GM18499 (cell line): ENCODE data around the gene GPC5.
"Not testable (repeated sequence)": the region's sequence is repeated elsewhere in the genome, so short reads cannot be mapped to it uniquely, and the experiment has no call there.

Experiments used
- ATAC-seq: cut with Tn5 transposase; IDR thresholded peaks from one replicate; pipeline ENCODE4 v1.9.1; 2021; ENCODE audit warnings: moderate number of reproducible peaks; ENCODE audit not compliant: insufficient read depth, unreplicated experiment

GPC5 gene

GRCh38 chr13:91398413-91399188, at the start of gene GPC5:
Gene GPC5, plus strand, starts transcription at chr13:91398621.
- ATAC-seq: peak; percentile 94

GRCh38 chr13:91348906-91349435, 49.5 kb upstream of the GPC5 start:
- ATAC-seq: peak; percentile 35

GRCh38 chr13:91349992-91350911, 48.2 kb upstream of the GPC5 start:
- no peak for ATAC-seq

- ATAC-seq: no peak
Measured at GRCh38 chr13:91351123-91351522, 47.3 kb upstream of the GPC5 start.

- ATAC-seq: no peak
Measured at GRCh38 chr13:91351980-91352379, 46.4 kb upstream of the GPC5 start.

GRCh38 chr13:91352891-91353290, 45.5 kb upstream of the GPC5 start:
- not testable (repeated sequence) for ATAC-seq

- ATAC-seq: no peak
Measured at GRCh38 chr13:91353494-91353893, 44.9 kb upstream of the GPC5 start.

- ATAC-seq: no peak
Measured at GRCh38 chr13:91355099-91355825, 43.2 kb upstream of the GPC5 start.

GRCh38 chr13:91355826-91356710, 42.4 kb upstream of the GPC5 start:
- no peak for ATAC-seq

- ATAC-seq: no peak
Measured at GRCh38 chr13:91356919-91357612, 41.4 kb upstream of the GPC5 start.

GRCh38 chr13:91357613-91358386, 40.6 kb upstream of the GPC5 start:
- no peak for ATAC-seq

GRCh38 chr13:91358387-91358782, 40.0 kb upstream of the GPC5 start:
- no peak for ATAC-seq

GRCh38 chr13:91359111-91359510, 39.3 kb upstream of the GPC5 start:
- no peak for ATAC-seq

- no peak for ATAC-seq
Measured at GRCh38 chr13:91359631-91360030, 38.8 kb upstream of the GPC5 start.

- ATAC-seq: no peak
Measured at GRCh38 chr13:91360246-91360751, 38.1 kb upstream of the GPC5 start.

- ATAC-seq: no peak
Measured at GRCh38 chr13:91361755-91362271, 36.6 kb upstream of the GPC5 start.

- no peak for ATAC-seq
Measured at GRCh38 chr13:91362908-91363307, 35.5 kb upstream of the GPC5 start.

- ATAC-seq: no peak
Measured at GRCh38 chr13:91368101-91368500, 30.3 kb upstream of the GPC5 start.
